CD4-positive, alpha-beta T cell treated with Interleukin-17A for 4 hours (primary cell): ENCODE results near the gene PBX2.
"Not testable (repeated sequence)": the region's sequence is repeated elsewhere in the genome, so short reads cannot be mapped to it uniquely, and the experiment has no call there.

ENCODE experiments used
- DNase-seq: peaks from one replicate; pipeline ENCODE4 v3.0.0-alpha.2; 2020; ENCODE audit warnings: mixed read lengths

PBX2 gene

DNA sequence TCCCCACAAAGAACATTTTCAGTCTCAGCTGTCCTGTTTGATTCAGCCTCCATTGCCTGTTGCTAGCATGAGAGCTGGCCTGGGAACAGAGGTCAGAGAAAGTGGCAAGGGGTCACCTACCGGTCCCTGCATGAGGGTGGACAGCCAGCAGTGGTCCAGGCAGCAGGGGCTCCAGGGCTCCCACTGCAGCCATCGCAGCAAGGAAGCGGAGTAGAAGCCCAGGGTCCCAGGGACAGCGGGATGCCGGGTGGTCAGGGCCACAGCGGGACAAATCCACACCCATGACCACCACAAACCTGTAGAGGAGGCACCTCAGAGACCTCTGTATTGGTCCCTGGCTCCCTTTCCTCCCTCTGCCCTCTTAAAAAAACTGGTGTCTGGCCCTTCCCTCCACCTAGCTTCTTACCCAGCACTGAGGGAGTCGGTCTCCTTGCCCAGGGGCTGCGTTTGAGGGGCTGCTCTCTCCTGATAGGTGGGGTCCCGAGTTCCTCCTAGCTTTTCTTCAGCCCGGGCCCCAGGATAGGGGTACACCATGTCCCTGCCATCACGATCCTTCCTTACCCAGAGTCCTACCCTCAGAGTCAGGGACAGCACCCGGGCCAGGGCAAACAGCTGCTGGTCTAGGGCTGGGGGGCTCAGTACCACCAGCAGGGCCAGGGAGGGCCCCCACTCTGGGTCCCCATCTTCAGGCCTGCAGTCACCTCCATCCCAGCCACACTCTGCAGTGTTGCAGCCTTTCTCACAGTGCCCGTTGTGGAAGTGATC, 10.9 kb upstream of the PBX2 start:
- DNase-seq: no peak

DNA sequence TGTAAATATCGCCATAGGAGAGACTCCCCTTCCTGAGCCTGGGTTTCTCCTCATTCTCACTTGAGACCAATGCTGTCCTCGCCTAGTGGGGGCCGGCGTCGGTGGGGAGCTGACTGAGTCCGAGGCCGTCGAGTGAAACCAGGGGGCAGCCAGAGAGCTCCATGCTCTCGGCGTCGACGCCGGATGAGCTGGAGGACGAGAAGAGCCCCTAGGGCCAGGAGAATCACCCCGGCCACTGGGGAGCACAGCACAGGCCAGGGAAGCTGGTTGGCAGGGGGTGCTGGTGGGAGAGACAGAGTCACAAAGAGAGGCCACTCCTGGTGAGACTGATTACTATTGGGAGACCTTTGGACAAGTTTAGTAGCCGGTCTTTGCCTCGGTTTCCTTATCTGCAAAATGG, 8.9 kb upstream of the PBX2 start:
- DNase-seq: no peak

DNA sequence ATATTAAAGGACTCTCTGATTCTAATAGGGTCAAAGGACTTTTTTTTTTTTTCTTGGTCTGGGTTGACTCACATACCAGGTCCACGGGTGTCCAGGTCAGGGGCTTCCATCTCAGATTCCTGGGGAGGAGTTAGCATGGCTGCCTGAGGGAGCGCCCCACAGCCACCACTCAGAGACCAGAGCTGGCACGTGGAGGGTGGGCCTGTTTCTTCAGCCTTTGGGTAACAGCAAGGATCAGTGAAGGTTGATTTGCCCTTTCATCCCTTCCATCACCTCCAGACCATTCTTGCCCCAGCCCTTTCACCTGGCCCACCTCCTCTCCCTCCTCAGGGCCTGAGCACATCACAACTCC, 8.3 kb upstream of the PBX2 start:
- DNase-seq: no peak

DNA sequence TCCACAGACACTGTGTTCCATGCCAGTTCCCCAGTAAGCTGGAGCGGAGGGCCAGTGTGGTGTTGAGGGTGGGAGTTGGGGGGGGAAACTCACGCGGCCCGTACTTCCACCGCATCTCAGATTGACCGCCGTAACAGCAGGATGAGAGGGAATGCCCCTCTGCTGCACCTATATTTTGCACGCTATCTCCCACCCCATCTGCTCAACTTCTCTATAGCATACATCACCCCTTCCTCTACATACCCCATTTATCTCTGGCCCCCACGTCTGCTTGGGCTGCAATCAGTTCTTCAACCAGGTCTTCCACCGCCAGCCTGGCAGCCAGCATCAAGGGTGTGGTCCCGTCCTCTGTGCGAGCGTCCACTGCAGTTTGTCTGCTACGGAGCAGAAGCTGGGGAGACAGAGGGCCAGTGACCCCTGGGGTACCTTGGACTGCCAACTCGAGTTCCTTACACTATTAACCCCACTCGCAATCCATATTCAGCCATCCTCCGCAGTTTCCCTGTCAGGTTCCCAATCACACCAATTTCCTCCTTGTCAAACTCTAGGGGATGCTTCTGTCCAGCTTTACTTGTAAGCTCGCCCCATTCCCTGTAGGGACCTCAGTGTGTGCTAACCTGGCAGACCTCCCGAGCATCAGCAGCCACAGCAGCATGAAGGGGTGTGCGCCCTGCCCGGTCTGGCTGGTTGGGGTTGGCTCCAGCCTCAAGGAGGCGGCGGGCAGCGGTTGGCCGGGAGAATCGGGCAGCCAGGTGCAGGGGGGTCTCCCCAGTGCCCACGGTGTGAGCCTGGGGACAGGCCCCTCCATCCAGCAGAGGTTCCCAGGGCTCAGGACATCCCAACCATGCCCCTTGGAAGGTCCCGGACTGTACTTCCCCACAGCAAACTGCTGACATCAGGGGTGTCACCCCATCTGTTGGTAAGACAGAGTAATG, 6.9 kb upstream of the PBX2 start:
- no peak for DNase-seq

DNA sequence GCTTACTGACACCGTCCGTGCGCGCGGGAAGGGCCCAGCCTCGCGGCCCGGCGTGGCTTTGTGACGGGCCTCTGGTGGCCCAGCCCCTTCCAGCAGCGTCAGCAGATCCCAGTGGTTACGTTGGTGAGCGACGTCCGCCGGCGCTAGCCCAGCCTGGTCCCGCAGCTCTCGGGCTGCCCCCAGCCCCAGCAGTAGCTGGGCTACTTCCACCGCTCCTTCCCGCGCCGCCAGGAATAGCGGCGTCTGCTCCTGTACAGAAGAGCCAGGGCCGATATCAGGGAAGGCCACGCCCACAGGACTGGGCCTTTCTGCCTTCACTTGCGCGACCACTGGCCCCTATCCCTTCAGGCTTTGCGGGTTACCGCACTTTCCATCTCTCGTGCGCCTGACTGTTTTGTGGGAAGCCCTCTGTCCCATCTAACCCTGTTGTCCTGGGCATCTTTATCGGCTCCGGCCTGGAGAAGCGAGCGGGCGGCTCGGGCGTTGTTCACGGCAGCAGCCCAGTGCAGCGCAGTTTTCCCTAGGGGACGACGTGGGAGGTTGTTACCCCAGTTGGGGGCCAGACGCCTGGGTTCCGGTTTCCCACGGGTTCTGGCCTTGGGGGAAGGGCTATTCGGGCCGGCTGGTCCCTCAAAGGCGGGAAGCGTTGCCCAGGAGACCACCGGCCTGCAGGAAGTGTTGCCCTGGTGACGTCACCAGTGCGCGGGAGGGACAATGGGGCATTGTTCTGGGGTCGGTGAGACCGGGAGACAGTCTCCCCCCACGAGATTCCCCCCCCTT, 6.1 kb upstream of the PBX2 start:
- peak; percentile 63 for DNase-seq

DNA sequence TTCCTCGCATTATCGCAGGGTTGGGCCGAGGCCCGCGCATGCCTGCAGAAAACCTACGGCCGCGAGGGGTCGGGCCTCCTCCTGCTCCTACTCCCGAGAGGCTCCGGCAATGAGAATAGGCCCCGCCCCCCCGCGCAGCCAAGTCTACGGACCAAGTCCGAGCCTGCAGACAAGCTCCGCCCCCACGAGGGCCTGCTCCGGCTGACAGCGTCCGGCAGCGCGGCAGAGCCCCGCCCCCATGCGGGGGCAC, 5.6 kb upstream of the PBX2 start:
- peak; percentile 100 for DNase-seq

DNA sequence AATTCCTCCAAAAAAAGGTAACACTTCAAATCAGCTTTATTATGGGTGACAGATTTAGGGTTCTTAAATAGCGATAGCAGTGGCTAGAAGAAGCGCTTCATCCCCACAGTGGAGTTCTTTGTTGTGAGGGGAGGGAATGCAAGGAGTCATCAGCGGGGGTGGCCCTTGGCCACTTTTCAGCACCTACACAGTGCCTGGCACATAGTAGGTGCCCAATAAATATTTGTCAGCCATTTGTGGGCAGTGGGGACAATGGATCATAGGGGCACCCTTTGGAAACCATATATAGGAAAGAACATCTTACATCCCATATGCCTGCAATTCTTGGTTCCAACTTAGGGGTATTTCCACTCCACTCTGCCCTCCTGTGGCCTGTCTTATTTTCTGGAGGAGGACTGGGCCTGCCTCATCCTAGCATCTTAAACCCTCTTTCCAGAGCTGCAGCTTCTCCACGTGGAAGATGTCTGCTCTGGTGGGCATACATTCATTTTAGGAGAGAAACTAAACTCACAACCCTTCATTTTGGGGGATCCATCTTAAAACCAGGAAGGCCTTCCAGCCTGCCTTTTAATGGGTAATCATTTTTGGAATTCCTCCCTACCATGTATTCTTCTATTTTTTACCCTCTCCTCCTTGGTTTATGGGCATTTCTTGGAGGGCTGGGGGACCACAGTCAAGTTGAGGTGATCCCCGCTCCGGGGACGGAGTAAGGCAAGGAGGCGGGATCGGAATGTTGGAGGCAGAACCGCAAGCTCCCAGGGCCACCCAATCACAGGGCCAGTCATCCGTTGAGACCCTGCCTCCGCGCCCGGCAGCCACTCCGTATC, 5.0 kb upstream of the PBX2 start:
- peak; percentile 35 for DNase-seq

DNA sequence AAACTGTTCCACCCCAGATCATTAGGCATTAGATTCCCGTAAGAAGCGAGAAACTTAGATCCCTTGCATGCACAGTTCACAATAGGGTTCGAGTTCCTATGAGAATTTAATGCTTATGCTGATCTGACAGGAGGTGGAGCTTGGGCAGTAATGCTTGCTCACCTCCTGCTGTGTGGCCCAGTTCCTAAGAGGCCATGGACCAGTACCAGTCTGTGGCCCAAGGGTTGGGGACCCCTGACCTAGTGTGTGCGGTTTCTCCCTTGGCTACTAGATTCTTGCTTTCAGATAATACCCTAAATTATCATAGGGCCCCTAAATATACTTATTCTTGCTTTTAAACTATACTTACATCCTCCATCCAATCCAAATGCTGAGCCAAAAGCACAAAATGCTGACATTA, 4.4 kb upstream of the PBX2 start:
- no peak for DNase-seq

DNA sequence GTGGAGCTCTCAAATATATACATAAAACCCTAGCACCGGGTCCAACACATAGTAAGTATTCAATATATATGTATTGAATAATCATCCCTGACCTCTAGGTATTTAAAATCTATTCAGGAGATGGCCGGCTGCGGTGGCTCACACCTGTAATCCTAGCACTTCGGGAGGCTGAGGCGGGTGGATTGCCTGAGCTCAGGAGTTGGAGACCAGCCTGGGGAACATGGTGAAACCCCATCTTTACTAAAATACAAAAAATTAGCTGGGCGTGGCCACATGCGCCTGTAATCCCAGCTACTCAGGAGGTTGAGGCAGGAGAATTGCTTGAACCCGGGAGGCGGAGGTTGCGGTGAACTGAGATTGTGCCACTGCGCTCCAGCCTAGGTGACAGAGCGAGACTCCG, 3.1 kb upstream of the PBX2 start:
- not testable (repeated sequence) for DNase-seq

DNA sequence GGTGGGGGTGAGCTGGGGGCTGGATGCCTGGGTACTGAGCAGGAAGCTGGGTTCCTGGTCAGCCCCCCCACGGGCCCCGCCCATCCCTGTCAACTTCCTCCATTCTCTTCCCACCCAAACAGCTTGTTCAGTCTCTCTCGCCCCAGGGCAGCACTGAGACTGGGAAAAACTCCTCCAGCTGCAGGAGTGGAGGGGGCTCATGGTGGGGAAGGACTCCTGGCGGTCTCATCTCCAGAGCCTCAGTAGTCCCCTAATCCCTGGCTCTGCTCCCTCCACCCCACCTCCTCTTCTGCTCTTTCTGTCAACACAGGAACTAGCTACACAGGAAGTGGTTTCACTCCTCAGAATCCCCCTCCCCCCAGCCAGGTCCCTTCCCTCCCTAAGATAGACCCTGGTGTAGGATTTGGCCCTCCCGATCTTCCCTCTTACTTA, 2.6 kb upstream of the PBX2 start, which contains the start of gene GPSM3:
Gene GPSM3 (minus strand): TSS at position 36 of the 432 bp plus-strand sequence. CDS start 130 bp downstream, outside the sequence.
- peak; percentile 80 for DNase-seq

DNA sequence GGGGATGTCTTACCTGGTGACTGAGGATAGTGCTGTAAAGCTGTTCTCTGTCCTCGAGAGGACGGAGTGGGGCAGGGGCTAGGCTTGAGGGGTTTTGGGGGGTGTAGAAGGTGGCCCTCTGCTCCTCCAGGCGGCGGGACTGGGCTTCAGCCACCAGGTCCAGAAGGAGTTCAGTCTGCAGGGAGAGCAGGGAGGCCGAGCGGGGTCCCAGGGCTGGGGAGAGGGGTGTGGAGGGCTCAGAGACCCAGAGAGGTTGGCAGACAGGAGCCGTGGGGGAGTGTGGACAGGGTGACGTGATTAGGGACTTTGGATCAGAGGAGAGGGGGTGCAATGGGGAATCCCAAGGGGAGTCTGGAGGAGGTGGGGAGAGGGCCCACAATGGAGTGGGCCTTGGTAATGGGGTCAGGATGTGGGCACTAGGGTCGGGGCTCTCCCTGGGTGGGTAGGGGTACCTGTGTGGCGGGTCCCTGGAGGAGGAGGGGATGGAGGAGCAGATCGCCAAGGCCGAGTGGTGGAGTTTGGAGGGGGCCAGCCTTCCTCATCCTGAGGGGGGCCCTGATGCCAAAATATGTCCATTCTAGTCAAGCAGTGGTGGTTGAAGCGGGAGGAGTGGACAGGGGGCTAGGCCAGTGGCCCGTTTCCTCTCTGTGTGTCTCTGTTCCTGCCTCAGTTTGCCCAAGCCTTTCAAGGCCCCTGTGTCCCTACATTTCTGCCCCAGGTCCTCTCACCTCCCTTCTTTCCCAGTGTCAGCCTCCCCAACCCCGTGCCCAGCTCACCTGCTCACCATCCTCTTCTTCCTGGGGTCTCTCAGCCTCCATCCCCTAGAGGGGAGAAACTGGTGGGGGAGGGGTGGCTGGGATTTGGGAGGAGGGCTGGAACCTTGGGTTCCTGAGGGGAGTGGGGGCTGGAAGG, 1.9 kb upstream of the PBX2 start:
- DNase-seq: no peak

DNA sequence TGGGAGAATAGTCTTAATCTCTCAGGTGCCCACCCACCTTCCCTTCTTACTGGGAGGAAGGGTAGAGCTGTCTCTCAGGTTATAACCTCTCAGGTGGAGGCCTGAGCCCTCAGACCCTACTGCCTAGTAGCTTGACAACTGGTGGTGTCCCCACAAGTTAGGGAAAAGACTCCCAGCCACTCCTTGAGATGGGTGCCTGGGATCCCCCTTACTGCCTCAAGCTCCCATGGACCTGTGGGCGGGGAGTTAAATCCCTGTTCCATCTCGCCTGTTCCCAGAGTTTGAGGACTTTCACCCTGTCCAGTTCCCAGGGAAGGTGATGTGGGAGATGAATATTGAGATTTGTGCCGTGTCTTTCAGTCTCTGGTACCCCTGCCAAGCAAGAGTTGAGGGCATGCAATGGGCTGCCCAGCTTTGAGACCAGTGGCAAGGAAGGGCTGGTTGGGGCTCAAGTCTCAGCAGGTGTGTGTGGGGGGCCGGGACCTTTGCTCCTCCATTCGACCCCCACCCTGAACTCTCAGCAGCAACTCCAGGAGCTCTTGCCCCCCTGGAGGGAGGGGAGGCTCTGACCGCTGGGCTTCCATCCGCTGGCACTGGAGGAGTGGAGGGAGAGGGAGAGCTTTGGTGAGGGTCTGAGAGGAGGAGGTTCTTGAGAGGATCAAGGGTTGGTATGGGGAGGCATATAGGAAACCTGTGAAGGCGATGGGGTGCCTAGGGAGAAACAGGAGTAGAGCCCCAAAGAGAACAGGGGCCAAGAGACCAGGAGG, 1.1 kb upstream of the PBX2 start:
- DNase-seq: no peak

DNA sequence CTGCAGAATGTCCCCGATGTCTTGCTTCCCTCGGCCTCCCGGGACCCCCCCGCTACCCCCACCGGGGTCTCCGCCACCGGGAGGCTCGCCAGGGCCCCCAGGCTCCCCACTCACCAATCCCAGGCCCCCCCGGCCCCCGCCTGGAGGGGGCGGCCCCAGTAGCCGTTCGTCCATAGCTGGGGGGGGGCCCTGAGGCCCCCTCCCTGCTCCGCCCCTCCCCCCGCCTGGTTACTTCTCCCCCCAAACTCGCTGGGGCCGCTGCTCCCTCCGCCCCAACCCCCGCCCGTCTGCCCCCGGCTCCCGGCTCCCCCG, 304 bp downstream of the PBX2 start:
- DNase-seq: peak; percentile 38

DNA sequence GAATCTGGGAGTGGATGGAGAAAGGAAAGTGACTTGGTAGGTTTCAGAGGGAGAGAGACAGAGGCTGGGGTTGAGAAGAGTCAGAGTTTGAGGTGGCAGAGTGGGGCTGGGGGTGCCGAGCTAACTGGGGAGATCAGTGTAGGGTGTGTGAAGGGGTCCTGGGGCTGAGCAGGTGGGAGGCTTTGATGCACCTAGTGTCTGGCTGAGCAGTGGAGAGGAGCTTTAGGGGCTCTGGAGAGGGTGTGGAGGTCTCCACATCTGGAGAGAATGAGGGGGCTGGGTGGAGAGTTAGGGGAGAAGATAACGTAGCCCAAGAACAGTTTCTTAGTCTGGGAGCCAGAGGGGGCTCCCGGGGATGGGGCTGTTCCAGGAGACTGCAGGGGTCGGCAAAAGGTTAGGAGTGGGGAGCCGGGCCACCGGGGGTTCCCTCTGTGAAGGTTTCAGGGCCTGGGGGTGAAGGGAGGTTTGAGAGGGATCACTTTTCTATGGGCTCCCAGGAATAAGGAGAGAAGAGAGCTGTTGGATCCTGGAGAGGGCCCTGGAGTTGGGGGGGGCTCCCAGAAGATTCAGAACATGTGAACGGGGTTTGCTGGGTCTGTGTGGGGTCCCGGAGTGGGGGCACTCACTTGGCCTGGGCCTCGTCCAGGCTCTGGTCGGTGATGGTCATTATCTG, 797 bp downstream of the PBX2 start:
- DNase-seq: no peak

DNA sequence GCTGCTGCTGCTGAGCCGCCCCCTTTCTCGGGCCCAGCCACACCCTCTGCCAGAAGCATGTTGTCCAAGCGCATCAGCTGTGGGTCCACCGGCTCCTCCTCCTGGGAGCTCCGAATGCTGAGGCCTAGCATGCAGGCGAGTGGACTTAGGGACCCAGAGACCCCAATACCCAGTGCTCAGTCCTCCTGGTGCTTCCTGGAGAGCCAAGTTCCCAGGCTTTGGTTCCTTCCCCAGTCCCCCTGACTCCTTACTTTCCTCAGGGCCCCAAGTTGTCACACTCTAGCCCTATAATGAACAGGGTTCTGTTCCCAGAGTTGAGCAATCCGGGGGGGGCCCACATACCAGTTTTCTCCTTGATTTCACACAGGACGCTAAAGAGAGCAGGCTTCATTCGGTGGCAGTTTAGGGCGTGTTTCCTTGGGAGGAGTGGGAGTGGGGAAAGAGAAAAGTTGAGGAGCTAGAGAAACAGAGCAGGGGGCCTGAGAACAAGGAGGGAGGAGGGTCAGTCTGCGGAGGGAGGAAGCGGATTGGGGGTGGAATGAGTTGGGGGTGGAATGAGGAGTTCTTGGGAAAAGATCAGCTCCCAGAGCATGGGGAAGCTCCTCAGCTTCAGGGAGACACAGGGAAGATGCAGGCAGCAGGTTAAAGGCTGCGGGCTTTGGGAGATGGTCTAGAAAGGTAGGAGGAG, 1.5 kb downstream of the PBX2 start:
- no peak for DNase-seq

DNA sequence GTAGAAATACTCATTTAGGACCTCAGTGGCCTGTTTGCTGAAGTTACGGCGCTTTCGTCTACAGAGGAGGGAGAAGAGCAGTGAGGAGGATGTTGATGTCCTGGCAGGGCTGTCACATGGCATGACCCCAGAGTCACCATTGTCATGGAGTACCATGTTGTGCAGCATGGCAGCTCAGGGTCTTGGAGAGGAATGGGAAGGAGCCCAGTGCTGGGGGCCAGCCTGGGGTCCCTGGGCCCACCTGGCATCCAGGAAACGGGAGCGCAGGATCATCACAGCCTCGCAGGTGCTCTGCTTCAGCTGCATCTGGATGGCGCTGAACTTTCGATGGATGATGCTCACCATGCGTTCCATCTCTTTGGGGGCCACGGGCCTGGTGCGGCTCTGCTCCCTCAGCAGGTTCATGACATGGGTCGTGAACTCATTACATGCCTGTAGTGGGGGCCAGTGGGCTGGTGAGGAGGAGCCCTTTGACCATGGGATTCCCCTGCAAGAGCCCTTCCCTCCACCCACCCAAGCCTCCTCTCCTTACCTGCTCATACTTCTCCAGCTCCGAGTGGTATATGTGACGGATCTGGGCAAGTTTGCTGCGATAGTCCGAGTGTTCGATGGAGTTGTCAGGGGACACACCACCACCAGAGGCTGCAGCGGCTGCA, 2.1 kb downstream of the PBX2 start:
- not testable (repeated sequence) for DNase-seq

DNA sequence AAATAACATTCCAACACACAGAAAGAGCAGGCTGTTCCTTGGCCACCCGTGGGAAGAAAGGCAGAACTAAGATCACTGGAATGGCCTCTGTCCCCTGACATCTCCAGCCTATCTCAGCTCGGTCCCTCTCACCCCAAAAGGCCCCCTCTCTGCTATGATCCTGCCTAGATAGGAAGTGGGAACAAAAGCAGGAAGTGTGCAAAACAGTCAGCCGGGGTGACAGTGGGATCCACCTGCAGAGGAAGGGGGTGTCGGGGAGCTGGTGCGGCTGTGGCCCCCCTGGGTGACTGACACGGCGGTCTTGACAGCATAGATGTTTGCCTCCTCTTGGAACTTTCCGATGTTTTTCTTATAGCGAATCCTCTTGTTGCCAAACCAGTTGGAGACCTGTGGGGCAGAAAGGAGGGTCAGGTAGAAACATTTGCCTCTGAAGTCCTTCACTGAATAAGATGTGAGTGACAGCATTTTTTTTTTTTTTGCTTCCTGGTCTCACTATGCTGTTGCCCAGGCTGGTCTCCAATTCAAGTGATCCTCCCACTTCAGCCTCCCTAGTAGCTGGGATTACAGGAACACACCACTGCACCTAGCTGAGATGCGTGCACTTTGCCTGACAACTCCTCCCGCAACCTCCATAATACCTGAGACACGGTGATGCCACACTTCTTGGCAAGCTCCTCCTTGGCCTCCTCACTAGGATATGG, 2.8 kb downstream of the PBX2 start:
- DNase-seq: no peak

DNA sequence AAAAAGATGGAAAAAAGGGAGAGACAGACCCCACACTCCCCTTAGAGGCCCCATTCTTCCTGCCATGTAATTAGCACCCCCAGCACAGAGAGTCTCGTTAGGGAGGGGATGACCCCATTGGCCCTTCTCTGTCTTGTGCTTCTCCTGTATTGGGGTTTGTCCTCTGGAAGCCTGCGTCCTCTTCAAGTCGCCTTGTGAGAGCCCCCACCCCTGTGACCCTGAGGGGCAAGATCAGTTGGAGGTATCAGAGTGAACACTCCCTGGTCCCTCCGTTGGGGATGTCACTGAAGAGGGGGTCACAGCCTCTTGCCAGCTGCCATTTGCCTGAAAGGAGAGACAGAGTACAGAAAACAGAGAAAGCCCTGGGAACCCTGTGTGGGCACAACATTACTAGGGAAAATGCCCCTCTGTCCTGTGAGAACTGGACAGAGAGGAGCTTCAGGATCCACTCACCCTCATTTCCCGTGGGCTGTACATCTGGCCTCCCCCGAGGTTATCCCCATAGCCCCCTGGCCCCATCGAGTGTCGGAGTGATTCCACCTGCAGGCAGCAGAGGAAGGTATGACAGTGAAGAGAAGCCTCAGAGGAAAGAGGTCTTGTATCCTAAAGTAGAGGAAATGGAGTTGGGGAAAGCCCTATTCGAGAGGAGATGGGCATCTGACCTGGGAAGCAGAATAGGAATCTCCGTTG, 3.7 kb downstream of the PBX2 start:
- DNase-seq: not testable (repeated sequence)
